IPS DF 6.9 (cell line): ENCODE measurements around the gene RHEX.
"Not testable (repeated sequence)": the region's sequence is repeated elsewhere in the genome, so short reads cannot be mapped to it uniquely, and the experiment has no call there.

Experiments
- DNase-seq: peaks from one replicate; pipeline ENCODE4 v3.0.0-alpha.2; 2013; ENCODE audit warnings: low read depth, low spot score
- H3K27ac ChIP-seq: one replicate; pipeline ENCODE4 v1.5.1; 2013; ENCODE audit warnings: low read length, control low read depth
- H3K27me3 ChIP-seq: 2 replicates; pipeline ENCODE4 v1.6.1; 2013; ENCODE audit warnings: mild to moderate bottlenecking, low read length; ENCODE audit not compliant: control insufficient read depth, insufficient read depth
- H3K36me3 ChIP-seq: 2 replicates; pipeline ENCODE4 v1.6.1; 2013; ENCODE audit warnings: low read length; ENCODE audit not compliant: control insufficient read depth, insufficient read depth
- H3K4me1 ChIP-seq: 2 replicates; pipeline ENCODE4 v1.6.1; 2013; ENCODE audit warnings: low read length; ENCODE audit not compliant: control insufficient read depth, insufficient read depth
- H3K4me3 ChIP-seq: 2 replicates; pipeline ENCODE4 v1.5.1; 2013; ENCODE audit warnings: mild to moderate bottlenecking, low read length
- H3K9me3 ChIP-seq: 2 replicates; pipeline ENCODE4 v1.6.1; 2013; ENCODE audit warnings: low read length, inconsistent platforms; ENCODE audit not compliant: control insufficient read depth, insufficient read depth
- WGBS: extraction: QIAGEN DNeasy Blood & Tissue Kit; methylation state at CpG from one replicate; pipeline ENCODE4 v1.1.7; 2013; ENCODE audit warnings: mixed read lengths, missing lambda C conversion rate; ENCODE audit not compliant: insufficient read length, insufficient coverage; 5-methylcytosine and 5-hydroxymethylcytosine counted together

RHEX gene

GRCh38 chr1:206048582-206048981 is 4.4 kb upstream of the RHEX start:
- no peak for DNase-seq
- Histone ChIP-seq H3K27ac (no peak overlapping the region), H3K36me3 (no peaks in the 10 kb centered on the region), H3K4me1 (no peaks in the 10 kb centered on the region), H3K9me3 (no peaks in the 10 kb centered on the region), H3K27me3 (no peaks in the 10 kb centered on the region), H3K4me3 (no peak overlapping the region)
- WGBS: no CpG with 5 or more reads among the region's 6 CpGs

- no peak for DNase-seq
- Histone ChIP-seq H3K4me3 (no peak overlapping the region), H3K4me1 (no peaks in the 10 kb centered on the region)
These were observed 3.7 kb upstream of the RHEX start for GRCh38 chr1:206049293-206049692.

GRCh38 chr1:206049919-206050600 is 2.9 kb upstream of the RHEX start:
- H3K36me3 ChIP-seq: no peaks in the 10 kb centered on the region
- H3K27me3 ChIP-seq: no peaks in the 10 kb centered on the region
- no peak for DNase-seq
- no peaks in the 10 kb centered on the region for H3K4me1 ChIP-seq
- H3K27ac ChIP-seq: no peak overlapping the region
- H3K9me3 ChIP-seq: no peaks in the 10 kb centered on the region
- no CpG with 5 or more reads among the region's 3 CpGs for WGBS
- H3K4me3 ChIP-seq: no peak overlapping the region

More at GRCh38 chr1:206049293-206049692, 3.7 kb upstream of the RHEX start:
- Histone ChIP-seq H3K27ac (no peak overlapping the region), H3K36me3 (no peaks in the 10 kb centered on the region), H3K9me3 (no peaks in the 10 kb centered on the region), H3K27me3 (no peaks in the 10 kb centered on the region)

GRCh38 chr1:206050655-206051235 is 2.2 kb upstream of the RHEX start:
- Histone ChIP-seq H3K4me3 (no peak overlapping the region), H3K27me3 (no peaks in the 10 kb centered on the region), H3K4me1 (no peaks in the 10 kb centered on the region), H3K36me3 (no peaks in the 10 kb centered on the region), H3K9me3 (no peaks in the 10 kb centered on the region), H3K27ac (no peak overlapping the region)
- no peak for DNase-seq
- no CpG with 5 or more reads among the region's 6 CpGs for WGBS

GRCh38 chr1:206052231-206052865 is 625 bp upstream of the RHEX start:
- not testable (repeated sequence) for H3K9me3 ChIP-seq, H3K27me3 ChIP-seq, H3K4me1 ChIP-seq, H3K4me3 ChIP-seq, H3K27ac ChIP-seq, H3K36me3 ChIP-seq, DNase-seq
- WGBS: no CpG with 5 or more reads among the region's 8 CpGs

- not testable (repeated sequence) for DNase-seq, H3K27ac ChIP-seq, H3K27me3 ChIP-seq, H3K36me3 ChIP-seq, H3K4me1 ChIP-seq, H3K4me3 ChIP-seq, H3K9me3 ChIP-seq
- WGBS: no CpG with 5 or more reads among the region's 4 CpGs
These were observed 643 bp downstream of the RHEX start for GRCh38 chr1:206053616-206054015.

- H3K27me3 ChIP-seq: not testable (repeated sequence)
These were observed 2.2 kb downstream of the RHEX start for GRCh38 chr1:206055069-206055625.

GRCh38 chr1:206055639-206056323 is 2.8 kb downstream of the RHEX start:
- not testable (repeated sequence) for H3K36me3 ChIP-seq, H3K4me3 ChIP-seq, DNase-seq, H3K27me3 ChIP-seq, H3K9me3 ChIP-seq, H3K4me1 ChIP-seq, H3K27ac ChIP-seq
- WGBS: no CpG with 5 or more reads among the region's 8 CpGs

More at GRCh38 chr1:206055069-206055625, 2.2 kb downstream of the RHEX start:
- not testable (repeated sequence) for H3K4me3 ChIP-seq, H3K36me3 ChIP-seq, DNase-seq, H3K9me3 ChIP-seq, H3K27ac ChIP-seq, H3K4me1 ChIP-seq
- WGBS: no CpG with 5 or more reads among the region's 12 CpGs

GRCh38 chr1:206058289-206058926 is 5.4 kb downstream of the RHEX start:
- not testable (repeated sequence) for H3K4me3 ChIP-seq, H3K36me3 ChIP-seq, H3K9me3 ChIP-seq, H3K4me1 ChIP-seq, H3K27me3 ChIP-seq, DNase-seq, H3K27ac ChIP-seq
- 100% methylated on average over 1 of the region's 9 CpGs for WGBS

- no peak for DNase-seq
- no CpG with 5 or more reads among the region's 1 CpG for WGBS
- H3K36me3 ChIP-seq: no peaks in the 10 kb centered on the region
- no peaks in the 10 kb centered on the region for H3K4me1 ChIP-seq
- H3K27me3 ChIP-seq: no peaks in the 10 kb centered on the region
- no peak overlapping the region for H3K4me3 ChIP-seq
- H3K27ac ChIP-seq: no peak overlapping the region
- no peaks in the 10 kb centered on the region for H3K9me3 ChIP-seq
These were observed 5.9 kb downstream of the RHEX start for GRCh38 chr1:206058927-206059292.
